NCI-H526 (cell line): Measurements from ENCODE around the gene UROD.
"Not testable (repeated sequence)": the region's sequence is repeated elsewhere in the genome, so short reads cannot be mapped to it uniquely, and the experiment has no call there.

Experiments used
- DNase-seq, 2 experiments: peaks; one replicate each; lab custom pipeline; 2025; lab: John Stamatoyannopoulos, UW

The UROD gene

DNA sequence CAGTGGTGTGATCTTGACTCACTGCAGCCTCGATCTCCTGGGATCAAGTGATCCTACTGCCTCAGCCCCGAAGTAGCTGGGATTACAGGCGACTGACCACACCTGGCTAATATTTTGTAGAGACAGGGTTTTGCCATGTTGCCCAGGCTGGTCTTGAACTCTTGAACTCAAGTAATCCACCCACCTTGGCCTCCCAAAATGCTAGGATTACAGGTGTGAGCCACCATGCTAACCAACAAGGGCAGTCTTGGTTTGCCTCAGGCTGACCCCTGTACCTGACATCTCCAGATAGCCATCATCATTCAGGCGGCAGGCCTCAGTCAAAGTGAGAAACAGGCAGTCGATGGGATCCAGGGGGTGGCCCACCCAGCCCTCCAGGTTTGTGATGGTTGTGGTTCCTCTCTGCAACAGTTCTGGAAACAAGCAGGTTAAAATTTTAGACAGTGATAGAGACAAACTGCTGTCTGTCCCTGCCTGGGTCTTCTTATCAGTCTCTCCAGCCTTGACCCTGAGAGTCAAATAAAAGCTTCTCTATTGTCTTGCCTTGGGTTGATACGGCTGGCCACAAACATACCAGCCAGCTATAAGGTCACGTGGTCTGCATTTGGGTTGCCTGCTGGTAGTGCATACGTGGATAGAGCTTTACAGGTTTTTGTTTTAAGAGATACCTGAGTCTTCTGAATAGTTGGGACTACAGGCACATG is 26.8 kb downstream of the UROD start:
- no peak for DNase-seq

DNA sequence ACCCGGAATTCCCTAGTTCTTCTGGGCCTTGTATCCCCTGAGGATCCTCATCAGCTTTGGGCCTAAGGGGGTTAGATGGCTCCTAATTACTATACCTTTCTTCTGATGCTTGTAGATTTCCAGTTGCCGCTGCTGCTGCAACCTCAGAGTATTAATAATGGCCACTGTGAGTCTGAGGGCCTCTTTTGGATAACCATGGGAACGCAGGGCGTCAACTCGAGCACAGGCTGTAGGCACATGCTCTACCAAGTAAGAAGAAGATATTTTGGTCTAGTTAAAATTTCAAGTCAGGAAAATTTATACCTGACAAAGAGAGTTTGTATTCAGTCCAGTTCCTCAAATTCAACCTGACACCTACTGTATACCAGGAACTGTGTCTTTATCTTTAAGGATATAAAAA is 28.2 kb downstream of the UROD start:
- DNase-seq: no peak

DNA sequence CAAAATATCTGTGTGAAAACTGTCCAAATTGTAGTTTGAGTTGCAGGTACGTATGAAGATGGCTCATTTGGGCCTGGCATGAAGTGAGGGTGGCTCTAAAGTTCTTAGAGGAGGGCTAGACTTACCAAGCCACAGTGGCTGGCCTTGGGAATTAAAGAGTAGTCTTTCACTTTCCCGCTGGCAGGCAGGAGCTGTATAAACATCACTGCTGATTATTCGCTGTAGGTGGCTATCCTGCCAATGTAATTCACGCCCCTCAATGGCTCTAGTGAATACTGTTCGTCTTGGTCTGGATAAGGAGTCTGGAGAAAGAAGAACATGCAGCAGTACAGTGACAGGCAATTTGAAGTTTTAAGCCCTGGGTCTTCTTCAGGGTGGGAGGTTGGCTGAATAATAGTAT is 31.0 kb downstream of the UROD start:
- DNase-seq: peak; percentile 26 to 42

DNA sequence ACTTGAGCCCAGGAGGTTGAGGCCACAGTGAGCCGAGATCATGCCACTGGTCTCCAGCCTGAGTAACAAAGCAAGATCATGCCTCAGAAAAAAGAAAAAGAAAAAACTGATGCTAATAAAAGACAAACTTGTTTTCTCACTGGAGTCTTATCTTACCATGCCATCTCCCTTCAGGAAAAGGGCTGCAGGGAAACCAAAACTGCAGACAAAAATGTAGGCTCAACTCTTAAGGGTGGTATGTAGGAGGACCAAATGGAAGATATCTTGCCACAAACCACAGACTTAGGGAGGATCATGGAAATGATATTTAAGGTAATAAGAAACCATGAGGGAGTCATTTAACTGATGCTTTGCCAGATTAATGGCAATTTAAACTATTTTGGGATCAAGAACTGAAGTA is 32.9 kb downstream of the UROD start:
- DNase-seq: no peak

DNA sequence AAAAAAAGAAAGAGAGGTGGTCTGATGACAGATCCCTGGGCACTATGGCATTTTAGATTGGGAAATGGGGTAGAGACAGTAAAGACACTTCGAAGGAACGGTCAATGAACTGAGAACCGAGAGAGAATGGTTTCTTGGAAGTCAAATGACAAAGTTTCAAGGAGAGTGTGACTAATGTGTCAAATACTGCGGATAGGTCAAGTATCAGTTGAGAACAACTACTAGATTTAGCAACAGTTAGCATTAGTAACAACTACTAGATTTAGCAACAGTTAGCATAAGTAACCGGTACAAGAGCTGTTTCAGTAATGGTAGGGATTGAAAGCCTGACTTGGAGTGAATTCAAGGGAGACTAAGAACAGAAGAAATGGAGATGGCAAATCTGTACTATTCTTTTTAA is 35.0 kb downstream of the UROD start:
- no peak for DNase-seq

DNA sequence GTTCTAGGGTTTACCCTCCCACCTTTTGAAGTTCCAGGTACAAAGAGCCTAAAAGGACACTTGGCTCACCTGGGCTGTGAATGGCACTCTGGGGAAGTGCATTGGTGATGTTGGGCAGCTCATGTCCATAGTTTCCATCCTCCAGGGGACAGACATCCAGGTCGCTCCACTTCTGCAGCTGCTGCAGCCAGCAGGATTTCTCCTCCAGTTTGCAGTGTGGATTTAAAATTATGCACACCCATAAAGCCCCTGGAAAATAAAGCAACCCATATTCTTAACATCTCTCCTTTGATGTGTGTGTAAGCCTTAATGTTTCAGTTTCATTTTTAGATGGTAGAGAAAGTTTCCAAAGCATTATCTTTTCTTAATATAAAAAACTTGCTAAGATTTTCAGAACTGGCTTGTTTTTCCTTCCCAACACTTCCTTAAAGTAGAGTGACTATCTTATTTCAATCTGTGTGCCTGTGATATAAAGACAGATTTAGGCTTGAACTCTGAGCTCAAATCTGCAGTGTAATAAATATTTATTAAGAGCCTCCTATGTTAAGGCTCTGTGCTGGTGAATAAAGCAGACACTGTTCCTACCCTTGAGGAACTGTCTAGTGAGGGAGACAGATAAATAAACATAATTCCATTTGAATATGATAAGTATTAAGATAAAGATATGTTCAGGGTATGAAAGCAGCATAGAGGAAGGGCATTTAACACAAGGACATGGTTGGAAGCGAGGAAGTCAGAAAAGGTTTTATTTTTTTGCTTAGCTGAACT is 39.1 kb downstream of the UROD start:
- DNase-seq: peak; percentile 13 to 14

DNA sequence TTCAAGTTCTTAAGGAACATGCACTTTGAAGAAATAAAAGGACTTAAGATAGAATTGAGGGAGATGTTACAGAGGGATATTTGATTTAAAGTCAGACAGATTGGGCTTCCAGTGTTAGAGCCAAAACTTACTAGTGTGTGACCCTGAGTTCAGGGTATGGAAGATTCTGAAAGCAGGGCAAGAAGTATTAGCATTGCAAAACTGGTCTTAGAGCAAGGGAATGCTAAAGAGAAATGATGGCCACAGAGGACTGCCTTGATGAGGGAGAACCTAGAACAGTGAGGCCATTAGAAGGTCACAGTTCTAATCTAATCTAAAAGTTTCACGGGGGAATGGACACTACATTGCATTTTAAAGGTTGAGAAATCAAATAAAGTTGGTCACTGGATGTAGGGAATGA is 45.5 kb downstream of the UROD start:
- no peak for DNase-seq

DNA sequence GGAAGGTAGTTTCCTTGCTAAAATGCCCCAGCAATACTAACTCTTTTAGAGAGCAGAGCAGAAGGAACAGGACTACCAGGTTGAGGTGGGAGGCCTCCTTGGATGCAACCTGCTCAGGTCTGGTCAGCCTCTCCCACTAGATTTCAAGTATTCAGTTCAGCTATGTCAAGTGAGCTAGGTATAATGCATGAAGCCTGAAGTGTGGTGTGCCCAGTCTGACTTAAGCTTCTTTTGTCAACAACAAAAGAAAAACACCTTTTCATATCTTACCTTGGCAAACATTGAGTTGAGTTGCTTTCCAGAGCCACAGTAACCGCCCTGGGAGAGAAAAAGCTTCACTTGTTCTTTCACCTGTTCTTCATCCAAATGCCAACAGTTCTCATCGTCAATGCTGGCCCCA is 47.8 kb downstream of the UROD start:
- DNase-seq: no peak

DNA sequence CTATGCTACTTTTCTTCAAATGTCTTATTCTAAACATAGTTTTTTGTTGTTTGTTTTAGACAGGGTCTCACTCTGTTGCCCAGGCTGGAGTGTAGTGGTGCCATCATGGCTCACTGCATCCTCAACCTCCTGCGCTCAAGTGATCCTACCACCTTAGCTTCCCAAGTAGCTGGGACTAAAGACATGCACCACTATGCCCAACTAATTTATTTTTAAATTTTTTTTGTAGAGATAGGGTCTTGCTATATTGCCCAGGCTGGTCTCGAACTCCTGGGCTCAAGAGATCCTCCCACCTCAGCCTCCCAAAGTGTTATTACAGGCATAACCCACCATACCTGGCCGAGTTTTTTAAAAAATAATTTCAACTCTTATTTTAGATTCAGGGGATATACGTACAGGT is 50.4 kb downstream of the UROD start:
- DNase-seq: not testable (repeated sequence)

DNA sequence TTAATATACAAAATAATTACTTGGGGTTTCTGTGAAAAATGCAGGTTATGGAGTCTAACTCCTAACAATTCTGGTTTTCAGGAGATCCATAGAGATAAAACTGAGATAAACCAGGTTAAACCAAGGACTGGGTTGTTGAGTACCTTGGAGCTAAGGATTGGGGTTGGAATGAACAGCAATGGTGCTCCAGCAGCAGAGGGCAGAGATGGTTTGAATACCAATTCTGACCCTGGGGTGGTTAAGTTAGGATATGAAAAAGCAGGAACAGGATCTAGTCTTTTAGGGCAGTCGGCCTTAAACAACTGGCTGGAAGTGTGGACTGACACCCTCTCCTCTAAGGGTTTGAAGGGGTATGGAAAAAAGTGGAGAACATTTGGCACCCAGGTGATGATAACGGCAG is 53.0 kb downstream of the UROD start:
- DNase-seq: no peak
